ENCODE data around the gene PLCB1.
"Not testable (repeated sequence)": the region's sequence is repeated elsewhere in the genome, so short reads cannot be mapped to it uniquely, and the experiment has no call there.

Gene PLCB1

DNA sequence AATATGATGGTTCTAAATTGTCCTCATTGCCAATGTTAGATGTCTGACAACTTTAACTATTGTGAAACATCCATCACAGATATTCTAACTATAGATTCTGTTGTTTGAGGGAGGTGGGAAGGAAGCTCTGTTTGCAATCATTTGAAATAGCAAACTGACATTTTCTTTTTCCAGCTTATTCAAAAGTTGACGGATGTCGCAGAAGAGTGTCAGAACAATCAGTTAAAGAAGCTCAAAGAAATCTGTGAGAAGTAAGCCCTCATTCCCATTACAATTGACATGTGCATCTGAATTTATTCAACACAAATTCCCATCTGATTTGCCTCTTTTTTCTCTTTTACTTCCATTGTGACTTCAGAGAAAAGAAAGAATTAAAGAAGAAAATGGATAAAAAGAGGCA is 656.2 kb downstream of the PLCB1 start:
- DNase-seq (ENCODE audit: low spot score): no peak

DNA sequence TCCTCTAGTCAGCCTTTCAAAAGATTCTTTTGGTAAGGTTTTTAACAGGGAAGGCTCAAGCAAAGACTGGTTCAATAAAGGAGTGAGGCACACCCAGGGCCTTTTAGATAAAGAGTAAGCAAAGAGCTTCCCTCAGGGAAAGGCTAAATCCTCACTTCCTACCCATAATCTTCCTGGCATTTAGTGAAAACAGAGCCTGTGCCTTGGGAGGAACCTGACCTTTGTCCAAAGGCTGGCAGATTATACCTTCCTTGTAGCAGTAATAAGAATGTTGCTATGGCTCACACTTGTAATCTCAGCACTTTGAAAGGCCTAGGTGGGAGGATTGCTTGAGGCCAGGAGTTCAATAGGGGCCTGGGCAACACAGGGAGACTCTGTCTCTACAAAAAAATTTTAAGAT is 656.8 kb downstream of the PLCB1 start:
- no peak for DNase-seq (ENCODE audit: low spot score)

DNA sequence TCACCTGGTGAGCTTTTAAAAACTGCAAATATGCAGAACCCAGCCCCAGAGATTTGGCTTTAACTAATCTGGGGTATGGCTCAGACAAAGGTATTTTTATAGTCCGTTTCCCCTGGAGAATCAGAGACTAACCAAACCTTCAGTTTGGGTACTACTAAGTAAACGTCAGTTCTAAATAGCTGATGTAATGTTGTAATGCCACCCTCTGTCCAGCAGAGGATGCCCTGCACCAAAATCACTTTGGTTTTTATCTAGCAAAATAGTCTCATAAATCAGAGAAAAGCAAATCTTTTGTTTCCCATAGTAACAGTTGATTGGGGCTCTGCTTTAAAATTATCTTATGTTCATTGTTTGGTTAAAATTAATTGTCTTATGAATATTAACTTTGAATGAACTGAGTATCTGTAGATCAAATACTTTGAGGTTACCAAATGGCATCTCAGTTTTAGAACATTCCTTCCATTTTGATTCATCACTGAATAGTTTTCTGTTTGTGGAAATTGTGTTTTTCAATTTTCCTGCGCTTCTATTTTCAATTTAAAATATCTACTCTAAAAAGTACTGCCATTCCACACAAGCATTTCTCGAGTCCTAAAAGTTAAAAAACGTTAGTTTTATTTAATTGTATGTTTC is 658.5 kb downstream of the PLCB1 start:
- DNase-seq (ENCODE audit: low spot score): peak; percentile 71

DNA sequence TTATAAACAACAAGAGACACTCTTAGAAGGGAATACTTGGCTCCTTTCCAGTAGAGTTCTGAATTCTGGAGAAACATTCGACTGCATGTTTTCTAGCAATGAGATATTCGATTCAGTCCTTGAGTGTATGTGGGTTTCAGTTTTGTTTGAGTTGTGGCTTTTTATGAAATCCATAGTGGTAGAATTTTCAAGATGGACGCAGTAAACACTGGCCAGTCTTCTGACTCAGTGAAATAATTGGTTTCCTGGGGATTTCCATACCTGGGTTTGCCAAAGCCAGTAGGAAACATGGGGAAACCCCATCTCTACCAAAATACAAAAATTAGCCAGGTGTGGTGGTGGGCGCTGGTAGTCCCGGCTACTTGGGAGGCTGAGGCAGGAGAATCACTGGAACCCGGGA is 663.3 kb downstream of the PLCB1 start:
- DNase-seq (ENCODE audit: low spot score): no peak

DNA sequence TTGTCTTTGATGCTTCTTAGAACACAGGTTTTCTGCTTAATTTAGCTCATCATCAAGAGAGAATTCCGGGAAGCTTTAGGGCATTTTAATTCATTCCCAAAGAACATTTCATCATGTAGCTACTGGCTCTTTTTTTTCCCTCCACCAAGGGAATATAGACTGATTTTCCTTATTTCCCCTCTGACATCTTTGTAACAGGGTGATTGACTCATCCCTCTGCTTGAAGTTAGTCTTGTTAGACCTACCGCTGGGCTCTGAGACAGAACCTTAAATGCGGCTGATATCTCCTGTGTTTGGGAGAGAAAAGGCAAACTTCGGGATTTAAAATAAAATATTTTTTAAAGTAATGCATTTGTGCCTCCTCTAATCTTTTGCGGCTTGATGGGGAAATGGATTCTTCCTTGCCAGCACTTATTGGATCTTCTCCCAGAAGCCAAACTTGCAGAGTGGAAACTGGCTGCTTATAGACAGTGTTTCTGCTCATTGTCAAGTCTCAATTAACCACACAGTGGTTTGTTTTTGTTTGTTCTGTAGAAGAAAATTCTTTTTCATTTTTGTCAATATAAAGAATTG is 664.1 kb downstream of the PLCB1 start:
- no peak for DNase-seq (ENCODE audit: low spot score)

DNA sequence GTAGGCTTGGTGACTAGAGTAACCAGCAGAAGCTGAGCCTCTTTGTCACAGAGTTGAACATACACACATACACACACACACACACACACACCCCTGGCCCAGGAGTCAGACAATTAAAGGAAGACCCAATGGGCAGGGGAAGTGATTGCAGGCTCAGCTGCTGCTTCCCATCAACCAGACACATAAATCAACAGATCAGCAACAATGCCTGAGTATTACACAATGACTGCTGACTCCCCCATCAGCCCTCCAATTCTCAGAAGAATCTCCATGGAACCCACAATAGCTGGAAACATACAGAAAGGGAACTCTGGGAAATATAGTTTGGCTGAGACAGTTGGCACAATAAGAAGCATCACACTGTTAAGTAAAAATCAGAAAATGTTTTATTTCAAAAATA is 666.4 kb downstream of the PLCB1 start:
- DNase-seq (ENCODE audit: low spot score): no peak

DNA sequence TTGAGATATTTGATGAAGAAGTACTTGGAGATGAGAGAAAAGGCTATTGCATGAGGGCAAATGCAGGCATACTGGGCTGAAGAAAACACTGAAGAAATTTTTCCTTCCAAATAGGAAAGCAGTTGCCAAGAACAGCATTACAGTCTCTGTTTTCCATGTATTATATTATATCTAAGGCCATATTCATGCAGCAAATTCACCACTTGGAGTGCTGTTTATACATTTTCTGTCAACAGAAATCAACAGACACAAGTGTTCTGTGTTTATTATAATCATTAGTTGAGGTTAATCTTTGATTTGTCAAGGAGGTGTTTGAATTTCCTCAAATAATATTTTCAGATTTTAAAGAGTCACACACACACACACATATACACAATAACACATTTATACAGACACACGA is 668.0 kb downstream of the PLCB1 start:
- peak; percentile 4 for DNase-seq (ENCODE audit: low spot score)

DNA sequence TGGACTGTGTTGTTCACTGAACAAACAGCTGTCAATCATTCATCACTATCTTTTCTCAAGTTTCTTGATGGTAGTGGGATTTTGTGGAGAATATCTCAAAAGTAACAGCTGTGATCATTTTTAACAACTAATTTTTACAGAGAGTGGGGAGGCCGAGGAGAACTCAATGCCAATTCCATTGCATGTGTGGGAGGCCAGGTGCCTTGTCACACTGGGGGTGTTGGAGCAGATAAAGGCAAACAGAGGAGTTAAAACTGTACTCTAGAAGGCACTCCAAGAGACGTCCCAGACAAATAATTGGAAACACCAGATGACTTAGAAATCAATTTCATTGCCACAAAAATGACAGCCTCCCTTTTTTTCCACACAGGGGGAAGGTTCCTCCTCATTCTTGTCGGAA is 669.6 kb downstream of the PLCB1 start:
- DNase-seq (ENCODE audit: low spot score): no peak

DNA sequence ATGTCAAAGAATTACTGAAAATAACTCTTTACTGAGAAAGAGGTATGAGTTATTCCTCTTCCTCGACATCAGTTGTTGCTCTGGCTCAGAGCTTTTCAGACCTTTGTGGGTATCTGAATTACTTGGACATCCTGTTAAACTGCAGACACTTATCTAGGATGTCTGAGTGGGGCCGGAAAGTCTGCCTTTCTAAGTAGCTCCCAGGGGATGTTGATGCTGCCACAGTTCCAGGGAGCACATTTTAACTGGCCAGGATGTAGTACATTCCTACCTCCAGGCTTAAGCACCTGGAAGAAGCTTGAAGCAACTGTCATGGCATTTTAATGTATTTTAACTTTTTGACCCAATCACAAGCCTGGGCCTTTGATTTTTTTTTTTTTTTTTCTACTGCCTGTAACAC is 671.0 kb downstream of the PLCB1 start:
- DNase-seq (ENCODE audit: low spot score): no peak

DNA sequence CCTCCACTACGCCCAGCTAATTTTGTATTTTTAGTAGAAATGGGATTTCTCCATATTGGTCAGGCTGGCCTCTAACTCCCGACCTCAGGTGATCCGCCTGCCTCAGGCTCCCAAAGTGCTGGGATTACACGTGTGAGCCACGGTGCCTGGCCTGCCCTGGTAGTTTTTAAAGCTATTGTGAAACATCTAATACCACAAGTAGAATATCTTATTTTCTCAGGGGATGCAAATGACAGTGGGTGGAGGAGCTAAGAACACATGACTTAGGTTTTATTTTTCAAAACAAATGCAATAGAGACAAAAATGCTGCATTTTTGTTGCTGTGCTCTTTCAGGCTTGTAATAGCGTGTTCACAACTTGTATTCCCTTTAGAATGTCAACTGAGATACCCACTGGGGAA is 671.9 kb downstream of the PLCB1 start:
- no peak for DNase-seq (ENCODE audit: low spot score)

DNA sequence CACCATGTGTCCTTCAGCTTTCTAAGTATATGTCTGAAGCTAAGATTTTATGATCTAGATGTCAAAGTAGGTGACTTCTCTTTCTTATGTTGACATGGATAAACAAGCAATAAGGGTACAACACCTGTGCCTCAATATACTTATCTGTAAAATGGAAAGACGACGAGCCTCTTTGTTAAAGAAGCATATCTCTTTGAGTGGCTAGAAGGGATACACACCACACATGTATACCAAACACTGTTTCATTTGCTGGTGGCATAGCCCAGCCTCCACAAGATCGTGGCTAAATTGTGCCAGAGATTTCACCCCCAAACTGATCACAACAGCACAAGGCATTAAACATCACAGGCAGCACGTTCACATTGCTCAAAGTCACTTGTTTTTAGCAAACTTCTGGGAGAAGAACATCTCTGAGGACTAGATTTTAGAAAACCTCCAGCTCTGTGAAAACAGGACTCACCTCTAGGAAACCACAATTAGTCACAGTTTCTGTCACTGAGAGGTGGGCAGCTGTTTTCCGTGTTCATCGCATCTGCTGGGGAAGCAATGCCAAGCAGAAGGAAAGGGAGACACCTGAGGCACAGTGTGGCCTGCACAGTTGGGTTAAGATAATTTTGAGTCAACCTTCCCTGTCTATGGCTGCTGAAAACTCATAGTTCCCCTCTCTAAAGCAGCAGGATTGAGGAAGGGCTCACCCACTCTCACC is 673.8 kb downstream of the PLCB1 start:
- DNase-seq (ENCODE audit: low spot score): peak; percentile 3

DNA sequence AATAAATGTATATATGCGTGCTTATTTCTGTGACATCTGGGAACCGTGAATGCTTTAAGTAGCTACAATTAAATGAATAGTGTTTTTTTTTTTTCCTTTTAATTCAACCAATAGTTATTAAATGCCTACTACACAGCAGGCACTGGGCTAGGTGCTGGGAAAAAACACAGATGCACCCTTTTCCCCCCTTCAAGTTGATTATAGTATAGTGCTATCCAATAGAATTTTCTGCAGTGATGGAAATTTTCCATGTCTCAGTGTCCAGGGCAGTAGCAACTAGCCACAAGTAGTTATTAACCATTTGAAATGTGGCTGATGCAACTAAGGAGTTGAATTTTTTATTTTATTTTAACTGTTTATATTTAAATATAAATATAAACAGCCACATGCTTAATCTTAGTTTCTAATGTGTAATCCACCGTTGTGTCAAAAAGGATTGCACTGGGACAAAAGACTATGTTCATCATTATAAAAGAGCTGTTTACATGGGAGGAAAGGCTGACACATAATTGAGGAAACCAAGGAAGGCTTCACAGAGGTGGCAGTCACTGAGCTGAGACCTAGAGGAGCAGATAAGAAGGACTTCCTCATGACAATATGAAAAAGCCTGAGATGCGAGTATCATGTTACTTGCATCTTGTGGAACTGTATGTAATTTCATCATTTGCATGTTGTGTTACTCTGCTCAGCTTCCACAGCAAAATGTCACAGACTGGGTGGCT is 675.6 kb downstream of the PLCB1 start:
- DNase-seq (ENCODE audit: low spot score): no peak

DNA sequence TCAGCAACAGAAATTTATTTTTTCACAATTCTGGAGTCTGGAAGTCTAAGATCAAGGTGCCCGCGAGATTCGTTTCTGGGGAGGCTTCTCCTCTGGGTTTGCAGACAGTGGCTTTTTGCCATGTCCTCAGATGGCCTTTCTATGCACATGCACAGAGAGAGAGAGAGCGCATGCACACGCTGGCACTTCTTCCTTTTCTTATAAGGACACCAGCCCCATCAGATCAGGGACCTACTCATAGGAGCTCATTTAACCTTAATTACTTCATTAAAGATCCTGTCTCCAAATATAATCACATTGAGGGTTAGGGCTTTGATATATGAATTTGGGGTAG is 676.1 kb downstream of the PLCB1 start:
- no peak for DNase-seq (ENCODE audit: low spot score)

DNA sequence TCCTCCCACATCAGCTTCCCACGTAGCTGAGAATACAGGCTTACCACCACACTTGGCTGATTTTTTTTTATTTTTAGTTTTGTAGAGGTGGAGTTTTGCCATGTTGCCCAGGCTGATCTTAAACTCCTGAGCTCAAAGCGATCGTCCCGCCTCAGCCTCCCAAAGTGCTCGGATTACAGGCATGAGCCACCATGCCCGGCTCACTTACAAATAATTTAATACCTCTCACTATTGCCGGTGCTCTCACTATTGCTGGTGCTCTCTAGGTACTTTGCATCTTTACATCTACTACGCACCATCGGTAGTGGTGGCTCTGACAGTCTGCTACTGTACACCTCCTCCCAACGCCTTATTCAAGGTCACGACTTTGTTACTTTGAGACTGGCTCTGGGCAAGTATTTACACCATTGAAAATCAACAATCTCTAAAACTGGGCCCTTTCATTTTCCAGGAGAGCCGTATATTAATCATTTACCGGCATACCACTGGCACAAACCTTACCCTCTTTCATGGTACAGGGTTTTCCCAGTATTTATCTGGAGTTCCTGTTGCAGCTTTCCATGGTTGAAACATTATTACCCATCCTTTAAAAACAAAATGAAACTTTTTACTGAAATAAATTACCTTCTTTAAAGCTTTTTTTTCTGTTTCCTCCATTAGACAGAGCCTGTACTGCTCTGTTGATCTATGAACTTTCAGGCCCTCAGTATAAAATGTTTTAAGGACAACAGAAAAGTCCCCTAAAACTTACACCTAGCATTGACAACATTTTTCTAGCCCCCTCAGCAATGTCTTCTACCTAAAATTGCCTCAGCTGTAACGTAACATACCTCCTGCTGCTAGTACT is 677.3 kb downstream of the PLCB1 start:
- no peak for DNase-seq (ENCODE audit: low spot score)

DNA sequence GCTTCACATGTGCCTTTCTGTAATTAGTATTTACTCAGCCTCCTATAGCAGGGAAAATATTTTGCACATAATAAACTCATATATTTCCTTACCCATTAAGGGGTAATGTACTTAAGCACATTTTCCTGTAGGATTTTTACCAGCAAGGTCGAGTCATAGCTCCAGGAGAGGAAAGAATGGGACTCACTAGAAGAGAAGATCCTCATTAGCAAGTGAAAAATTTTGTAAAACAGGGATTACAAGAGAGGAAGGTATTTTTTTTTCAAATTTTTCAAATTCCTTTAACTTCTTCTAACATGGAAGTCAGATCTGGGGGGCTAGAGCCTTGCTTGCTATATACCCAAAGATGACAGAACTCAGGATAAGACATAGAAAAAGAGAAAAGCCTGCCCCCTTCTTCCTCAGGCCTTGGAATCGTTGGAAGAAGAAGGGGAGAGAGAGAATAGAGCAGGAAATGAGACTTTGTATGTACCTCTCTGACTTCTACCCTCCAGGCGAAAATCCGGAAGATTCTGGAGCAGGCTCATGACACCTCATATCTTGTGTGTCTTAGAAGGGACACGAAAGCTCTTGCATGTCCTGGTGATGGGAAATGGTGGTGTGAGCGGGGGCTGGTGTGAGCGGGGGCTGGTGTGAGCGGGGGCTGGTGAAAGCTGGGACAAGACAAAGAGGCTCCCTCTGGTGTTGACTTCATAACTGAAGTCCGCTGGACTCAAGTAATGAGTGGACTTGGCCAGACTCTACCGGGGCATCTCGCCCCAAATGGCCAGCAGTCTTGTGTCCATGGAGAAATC is 679.9 kb downstream of the PLCB1 start:
- no peak for DNase-seq (ENCODE audit: low spot score)

DNA sequence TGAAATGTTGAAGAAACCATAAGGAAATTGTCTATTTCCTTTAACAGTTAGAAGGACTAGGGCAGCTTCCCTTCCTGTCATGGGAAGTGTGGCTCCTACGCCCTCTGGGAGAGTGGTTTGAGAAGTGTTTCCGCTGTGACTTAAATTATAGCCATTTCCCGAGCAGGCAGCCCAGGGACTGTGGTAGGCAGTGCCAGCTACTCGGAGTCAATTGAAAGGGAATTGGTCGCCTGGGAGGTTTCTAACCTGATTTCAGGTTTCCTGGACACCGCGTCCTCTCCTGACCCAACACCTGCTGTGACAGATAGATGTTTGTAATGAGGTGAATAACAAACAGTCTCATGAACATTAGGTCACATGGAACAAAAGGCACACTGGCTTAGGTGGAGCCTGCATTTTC is 680.8 kb downstream of the PLCB1 start:
- no peak for DNase-seq (ENCODE audit: low spot score)

DNA sequence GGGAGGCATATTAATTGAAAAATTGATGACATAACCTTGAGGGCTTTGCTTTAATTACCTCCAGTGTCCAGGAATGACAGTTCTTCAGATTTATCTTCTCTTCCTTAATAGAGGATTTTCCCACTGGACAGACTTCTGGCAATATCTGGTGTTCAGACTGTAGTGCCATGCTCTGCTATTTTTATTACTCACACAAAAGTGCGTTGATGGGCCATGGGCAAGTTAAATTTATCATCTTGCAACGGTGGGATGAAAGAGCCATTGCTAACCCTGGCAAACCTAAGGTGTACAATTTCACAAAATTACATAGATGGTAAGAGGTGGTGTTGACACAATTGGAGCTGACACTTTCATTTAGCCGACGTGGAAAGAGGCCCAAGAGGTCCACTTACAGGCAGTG is 683.1 kb downstream of the PLCB1 start:
- no peak for DNase-seq (ENCODE audit: low spot score)

DNA sequence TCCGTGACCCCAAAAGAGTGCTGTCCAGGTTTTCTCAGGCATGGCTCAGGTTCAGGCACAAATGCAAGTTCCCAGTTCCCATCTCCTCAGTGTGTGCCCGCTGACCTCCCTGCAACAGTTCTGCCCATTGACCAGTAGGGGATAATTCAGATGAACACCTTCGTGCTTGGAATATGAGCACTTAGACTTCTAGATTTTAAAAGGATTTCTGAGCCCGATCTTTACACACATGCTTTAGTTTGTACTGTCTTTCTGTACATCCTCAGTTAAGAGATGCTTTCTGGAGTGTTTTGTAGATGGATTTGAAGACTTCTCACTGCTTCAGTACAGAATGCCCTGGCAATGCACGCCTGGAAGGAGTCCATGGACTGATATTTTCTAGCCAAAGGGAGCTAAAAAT is 697.2 kb downstream of the PLCB1 start:
- peak; percentile 31 for DNase-seq (ENCODE audit: low spot score)

DNA sequence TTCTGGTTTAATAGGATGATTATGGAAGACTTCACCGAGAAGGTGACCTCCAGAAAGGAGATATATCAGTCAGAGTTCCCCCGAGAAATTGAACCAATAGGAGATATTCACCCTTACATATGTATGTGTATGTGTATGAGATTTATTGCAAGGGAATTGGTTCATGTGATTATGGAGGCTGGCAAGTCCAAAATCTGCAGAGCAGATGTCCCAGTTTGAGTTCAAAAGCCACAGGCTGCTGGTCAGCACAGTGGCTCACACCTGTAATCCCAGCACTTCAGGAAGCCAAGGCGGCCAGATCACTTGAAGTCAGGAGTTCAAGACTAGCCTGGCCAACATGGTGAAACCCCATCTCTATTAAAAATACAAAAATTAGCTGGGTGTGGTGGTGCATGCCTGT is 702.2 kb downstream of the PLCB1 start:
- not testable (repeated sequence) for DNase-seq (ENCODE audit: low spot score)

DNA sequence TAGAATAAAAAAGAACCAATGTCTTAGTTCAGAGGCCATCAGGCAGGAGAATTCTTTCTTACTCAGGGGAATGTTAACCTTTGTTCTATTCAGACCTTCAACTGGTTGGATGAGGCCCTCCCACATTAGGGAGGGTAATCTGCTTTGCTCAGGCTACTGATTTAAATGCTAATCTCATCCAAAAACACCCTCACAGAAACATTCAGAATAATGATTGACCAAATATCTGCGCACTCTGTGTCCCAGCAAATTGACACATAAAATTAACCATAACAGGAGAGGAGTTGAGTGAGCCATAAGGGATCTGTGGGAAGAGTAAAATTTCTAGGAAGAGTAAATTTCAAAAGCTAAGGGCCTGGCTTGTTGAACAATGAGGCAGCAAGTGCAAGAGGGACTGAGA is 702.8 kb downstream of the PLCB1 start:
- DNase-seq (ENCODE audit: low spot score): no peak

DNA sequence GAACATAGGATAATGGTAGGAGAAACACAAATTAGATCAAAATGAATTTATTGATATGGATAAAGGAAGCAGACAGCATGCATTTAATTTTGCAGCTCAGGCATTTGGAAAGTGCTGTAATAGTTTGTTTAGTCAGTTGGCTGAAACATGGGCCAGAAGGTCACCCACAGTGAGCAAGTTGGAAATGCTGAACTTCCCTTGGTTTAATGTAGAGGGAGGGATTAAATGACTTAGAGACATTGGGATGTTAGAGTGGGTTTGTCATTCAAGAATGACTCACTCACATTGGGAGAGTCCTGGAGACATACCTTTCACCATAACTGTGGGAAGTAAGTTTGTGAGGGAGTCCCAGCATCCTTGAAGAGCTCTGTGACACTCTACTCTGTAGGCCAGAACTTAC is 705.3 kb downstream of the PLCB1 start:
- no peak for DNase-seq (ENCODE audit: low spot score)

DNA sequence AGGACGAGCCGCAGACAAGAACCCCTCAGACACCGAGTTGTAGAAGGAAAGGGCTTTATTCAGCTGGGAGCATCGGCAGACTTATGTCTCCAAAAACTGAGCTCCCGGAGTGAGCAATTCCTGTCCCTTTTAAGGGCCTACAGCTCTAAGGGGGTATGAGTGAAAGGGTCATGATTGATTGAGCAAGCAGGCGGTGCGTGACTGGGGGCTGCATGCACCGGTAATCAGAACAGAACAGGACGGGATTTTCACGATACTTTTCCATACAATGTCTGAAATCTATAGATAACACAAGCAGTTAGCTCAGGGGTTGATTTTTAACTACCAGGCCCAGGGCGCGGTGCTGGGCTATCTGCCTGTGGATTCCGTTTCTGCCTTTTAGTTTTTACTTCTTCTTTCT is 710.5 kb downstream of the PLCB1 start:
- DNase-seq (ENCODE audit: low spot score): no peak
